ENCODE data around the gene TLCD1. TPM values are rescaled to one million over a fixed set of nuclear protein-coding genes. Genes with fewer than 3 reads are reported as not detected.

TLCD1 gene
- total and polyA plus RNA-seq, 2 donors: 7.7 to 9.2 TPM

DNA sequence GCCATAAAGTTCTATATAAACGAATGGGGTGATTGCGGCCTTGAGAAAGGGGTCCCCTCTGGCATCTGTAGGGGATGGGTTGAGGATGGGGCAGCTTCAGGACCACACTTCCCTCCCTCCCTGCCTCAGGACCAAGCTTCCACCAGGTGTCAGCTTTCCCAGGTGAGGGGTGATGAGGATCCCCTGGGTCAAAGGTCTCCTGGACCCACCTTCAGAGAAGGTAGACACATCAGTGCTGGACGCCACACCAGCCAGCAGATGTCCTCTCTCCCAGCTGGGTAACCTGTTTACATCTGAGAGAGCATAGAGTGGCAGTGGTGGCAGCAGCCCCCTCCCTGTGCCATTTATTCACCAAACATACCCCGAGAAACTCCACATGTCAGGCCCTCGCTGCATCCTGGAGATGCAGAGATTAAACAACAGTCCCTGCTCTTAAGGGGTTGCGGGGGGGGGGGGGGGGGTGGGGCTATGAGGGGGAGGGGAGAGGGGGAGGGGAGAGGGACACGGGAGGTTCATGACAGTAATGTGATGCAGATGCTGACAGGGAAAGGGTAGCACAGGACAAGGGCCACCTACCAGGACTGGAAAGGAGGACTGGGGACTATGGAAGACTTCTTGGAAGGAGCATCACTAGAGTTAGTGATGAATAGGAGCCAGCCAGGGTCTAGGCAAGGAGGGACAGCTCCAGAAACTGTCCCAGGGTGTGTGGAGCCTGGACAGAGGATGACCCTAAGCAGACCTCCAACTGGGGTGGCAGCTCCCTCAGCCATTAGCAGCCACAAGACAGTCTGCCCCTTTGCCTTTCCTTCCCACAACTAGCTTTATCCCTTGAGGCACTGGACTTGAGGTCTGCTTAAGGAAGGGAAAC lies 19.3 kb downstream of the TLCD1 start:
- Histone ChIP-seq H3K4me3 (ENCODE audit: low read length in 2 of 2) (no peak overlapping the region), H3K27ac (ENCODE audit: low read depth in 1 of 2, low read length in 1 of 2) (no peak overlapping the region), H3K4me1 (ENCODE audit: control insufficient read depth in 2 of 2, insufficient read depth in 2 of 2, low read length in 2 of 2) (peaks cover 4 to 15% of the 10 kb centered on the region in 2 donors), H3K9me3 (ENCODE audit: control insufficient read depth in 2 of 2, insufficient read depth in 1 of 2, low read length in 1 of 2) (no peaks in the 10 kb centered on the region), H3K27me3 (ENCODE audit: control insufficient read depth in 2 of 2, insufficient read depth in 1 of 2, low read length in 1 of 2) (no peaks in the 10 kb centered on the region), H3K36me3 (ENCODE audit: control insufficient read depth in 2 of 2, insufficient read depth in 2 of 2, low read length in 1 of 2) (peaks cover 27 to 39% of the 10 kb centered on the region in 2 donors)
- DNase-seq (ENCODE audit: low read depth in 6 of 9, low spot score in 9 of 9): no peak
- WGBS: 92% methylated on average over 7 of the region's 7 CpGs

- no peak overlapping the region for H3K27ac ChIP-seq (ENCODE audit: low read depth in 1 of 2, low read length in 1 of 2)
- DNase-seq (ENCODE audit: low read depth in 6 of 9, low spot score in 9 of 9): no peak
- H3K4me1 ChIP-seq (ENCODE audit: control insufficient read depth in 2 of 2, insufficient read depth in 2 of 2, low read length in 2 of 2): peaks cover 4 to 10% of the 10 kb centered on the region in 2 donors
- 95% methylated on average over 10 of the region's 10 CpGs for WGBS
- no peak overlapping the region for H3K4me3 ChIP-seq (ENCODE audit: low read length in 2 of 2)
- H3K36me3 ChIP-seq (ENCODE audit: control insufficient read depth in 2 of 2, insufficient read depth in 2 of 2, low read length in 1 of 2): peaks cover 36 to 48% of the 10 kb centered on the region in 2 donors
- H3K9me3 ChIP-seq (ENCODE audit: control insufficient read depth in 2 of 2, insufficient read depth in 1 of 2, low read length in 1 of 2): no peaks in the 10 kb centered on the region
- H3K27me3 ChIP-seq (ENCODE audit: control insufficient read depth in 2 of 2, insufficient read depth in 1 of 2, low read length in 1 of 2): no peaks in the 10 kb centered on the region
These were observed 20.2 kb downstream of the TLCD1 start for GRCh38 chr17:28705728-28706334.

DNA sequence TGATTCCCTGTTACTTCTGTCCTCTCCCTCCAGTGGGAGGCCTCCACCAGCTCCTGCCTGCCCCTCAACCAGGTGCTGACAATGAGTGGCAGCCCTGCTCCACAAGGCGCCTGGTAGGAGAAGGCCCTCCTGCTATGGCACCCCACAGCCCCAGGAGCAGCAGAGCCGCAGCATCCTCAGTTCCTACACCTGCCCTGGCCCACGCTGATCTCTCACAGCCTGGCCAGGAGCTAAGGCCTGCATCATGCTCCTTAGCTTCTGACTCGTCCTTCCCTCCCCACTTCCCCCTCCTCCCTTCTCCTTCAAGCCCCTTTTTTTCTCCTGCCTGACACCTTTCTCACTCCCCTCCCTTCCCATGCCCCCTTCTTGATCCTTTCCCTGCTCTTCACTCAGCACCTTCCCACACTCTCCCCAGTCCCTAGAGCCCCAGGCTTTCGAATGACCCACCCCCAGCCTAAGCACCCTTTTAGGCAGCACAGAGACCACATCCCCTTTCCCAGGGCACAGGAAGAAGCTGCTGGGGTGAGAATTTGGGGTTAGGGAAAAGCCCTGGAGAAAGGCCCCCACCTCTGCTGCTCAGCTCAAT lies 20.9 kb downstream of the TLCD1 start:
- H3K27me3 ChIP-seq (ENCODE audit: control insufficient read depth in 2 of 2, insufficient read depth in 1 of 2, low read length in 1 of 2): no peaks in the 10 kb centered on the region
- H3K27ac ChIP-seq (ENCODE audit: low read depth in 1 of 2, low read length in 1 of 2): no peak overlapping the region
- no peaks in the 10 kb centered on the region for H3K9me3 ChIP-seq (ENCODE audit: control insufficient read depth in 2 of 2, insufficient read depth in 1 of 2, low read length in 1 of 2)
- H3K36me3 ChIP-seq (ENCODE audit: control insufficient read depth in 2 of 2, insufficient read depth in 2 of 2, low read length in 1 of 2): peaks cover 42 to 54% of the 10 kb centered on the region in 2 donors
- H3K4me1 ChIP-seq (ENCODE audit: control insufficient read depth in 2 of 2, insufficient read depth in 2 of 2, low read length in 2 of 2): peaks cover 0 to 3% of the 10 kb centered on the region in 2 donors
- H3K4me3 ChIP-seq (ENCODE audit: low read length in 2 of 2): no peak overlapping the region
- DNase-seq (ENCODE audit: low read depth in 6 of 9, low spot score in 9 of 9): no peak
- WGBS: 96% methylated on average over 5 of the region's 5 CpGs

DNA sequence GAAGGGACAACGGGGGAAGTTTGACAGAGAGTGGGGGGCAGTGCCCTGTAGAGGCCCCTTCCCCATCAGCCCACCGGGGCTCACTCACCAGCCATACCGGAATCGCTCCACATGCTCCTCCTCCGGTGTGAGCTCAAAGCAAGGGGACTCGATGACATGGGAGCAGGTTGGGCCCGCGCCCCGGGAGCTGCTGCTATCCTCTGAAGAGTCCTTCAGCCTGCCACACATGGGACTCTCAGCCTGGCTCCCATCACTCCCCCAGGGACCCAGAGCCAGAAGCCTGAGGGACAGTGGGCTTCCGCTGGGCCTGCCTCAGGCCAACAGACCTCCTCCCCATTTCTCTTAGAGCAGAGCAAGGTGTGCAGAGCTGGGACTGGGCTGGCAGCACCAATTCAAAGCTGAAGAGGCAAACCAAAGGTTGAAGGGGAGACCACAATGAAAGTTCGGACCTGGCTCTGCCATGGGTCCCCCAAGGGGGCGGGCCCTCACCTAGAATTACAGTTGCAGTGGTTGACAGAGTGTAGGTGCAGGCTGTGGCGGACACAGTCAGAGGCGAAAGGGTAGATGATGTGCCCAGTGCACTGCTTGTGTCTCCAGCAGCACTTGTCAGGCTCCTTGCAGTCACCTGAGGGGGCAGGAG lies 21.7 kb downstream of the TLCD1 start:
- H3K4me1 ChIP-seq (ENCODE audit: control insufficient read depth in 2 of 2, insufficient read depth in 2 of 2, low read length in 2 of 2): no peaks in the 10 kb centered on the region
- no peaks in the 10 kb centered on the region for H3K9me3 ChIP-seq (ENCODE audit: control insufficient read depth in 2 of 2, insufficient read depth in 1 of 2, low read length in 1 of 2)
- WGBS: 98% methylated on average over 14 of the region's 14 CpGs
- no peak overlapping the region for H3K27ac ChIP-seq (ENCODE audit: low read depth in 1 of 2, low read length in 1 of 2)
- no peaks in the 10 kb centered on the region for H3K27me3 ChIP-seq (ENCODE audit: control insufficient read depth in 2 of 2, insufficient read depth in 1 of 2, low read length in 1 of 2)
- H3K36me3 ChIP-seq (ENCODE audit: control insufficient read depth in 2 of 2, insufficient read depth in 2 of 2, low read length in 1 of 2): peaks cover 51 to 63% of the 10 kb centered on the region in 2 donors
- no peak overlapping the region for H3K4me3 ChIP-seq (ENCODE audit: low read length in 2 of 2)
- DNase-seq (ENCODE audit: low read depth in 6 of 9, low spot score in 9 of 9): no peak

- Histone ChIP-seq H3K36me3 (ENCODE audit: control insufficient read depth in 2 of 2, insufficient read depth in 2 of 2, low read length in 1 of 2) (peaks cover 57 to 69% of the 10 kb centered on the region in 2 donors), H3K4me3 (ENCODE audit: low read length in 2 of 2) (no peak overlapping the region), H3K4me1 (ENCODE audit: control insufficient read depth in 2 of 2, insufficient read depth in 2 of 2, low read length in 2 of 2) (no peaks in the 10 kb centered on the region), H3K27ac (ENCODE audit: low read depth in 1 of 2, low read length in 1 of 2) (no peak overlapping the region), H3K27me3 (ENCODE audit: control insufficient read depth in 2 of 2, insufficient read depth in 1 of 2, low read length in 1 of 2) (no peaks in the 10 kb centered on the region), H3K9me3 (ENCODE audit: control insufficient read depth in 2 of 2, insufficient read depth in 1 of 2, low read length in 1 of 2) (no peaks in the 10 kb centered on the region)
- WGBS: 97% methylated on average over 16 of the region's 16 CpGs
- no peak for DNase-seq (ENCODE audit: low read depth in 6 of 9, low spot score in 9 of 9)
These were observed 22.3 kb downstream of the TLCD1 start for GRCh38 chr17:28703552-28704218.

- 97% methylated on average over 3 of the region's 3 CpGs for WGBS
- Histone ChIP-seq H3K9me3 (ENCODE audit: control insufficient read depth in 2 of 2, insufficient read depth in 1 of 2, low read length in 1 of 2) (no peaks in the 10 kb centered on the region), H3K4me1 (ENCODE audit: control insufficient read depth in 2 of 2, insufficient read depth in 2 of 2, low read length in 2 of 2) (no peaks in the 10 kb centered on the region)
These were observed 23.3 kb downstream of the TLCD1 start for GRCh38 chr17:28702752-28703150.

DNA sequence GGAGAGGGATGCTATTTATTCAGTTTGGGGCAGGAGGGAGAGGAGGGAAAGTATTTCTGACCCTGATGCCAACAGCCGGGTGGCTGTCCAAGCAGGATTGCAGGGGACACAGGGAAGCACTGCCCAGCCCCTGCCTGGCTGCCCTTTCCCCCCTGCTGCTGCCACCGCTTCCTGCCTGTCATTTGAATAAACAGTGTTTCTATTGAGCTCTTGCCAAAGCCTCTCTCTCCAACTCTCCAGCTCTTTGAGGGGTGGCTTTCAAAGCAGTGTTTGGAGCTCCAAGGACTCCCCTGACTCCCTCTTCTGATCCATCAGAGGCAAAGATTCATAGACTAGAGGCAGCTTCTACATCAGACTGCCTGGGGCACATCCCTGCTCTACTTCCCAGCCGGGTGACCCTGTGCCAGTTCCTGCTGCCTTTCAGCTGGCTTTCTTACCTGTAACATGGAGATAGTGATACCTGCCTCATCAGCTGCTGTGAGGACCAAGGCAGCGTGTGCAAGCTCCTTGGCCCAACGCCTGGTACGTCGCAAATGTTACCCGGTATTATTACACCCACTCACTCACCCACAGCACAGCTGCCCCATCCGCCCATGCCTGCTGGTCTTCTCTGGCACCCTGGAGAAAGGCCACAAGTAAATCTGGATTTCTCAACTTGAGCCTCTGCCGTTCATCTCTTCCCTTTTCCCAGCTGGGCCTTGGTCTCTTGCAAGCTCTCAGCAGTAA lies 23.8 kb downstream of the TLCD1 start:
- Histone ChIP-seq H3K36me3 (ENCODE audit: control insufficient read depth in 2 of 2, insufficient read depth in 2 of 2, low read length in 1 of 2) (peaks cover 72 to 83% of the 10 kb centered on the region in 2 donors), H3K27me3 (ENCODE audit: control insufficient read depth in 2 of 2, insufficient read depth in 1 of 2, low read length in 1 of 2) (no peaks in the 10 kb centered on the region), H3K4me1 (ENCODE audit: control insufficient read depth in 2 of 2, insufficient read depth in 2 of 2, low read length in 2 of 2) (no peaks in the 10 kb centered on the region), H3K9me3 (ENCODE audit: control insufficient read depth in 2 of 2, insufficient read depth in 1 of 2, low read length in 1 of 2) (no peaks in the 10 kb centered on the region), H3K27ac (ENCODE audit: low read depth in 1 of 2, low read length in 1 of 2) (no peak overlapping the region), H3K4me3 (ENCODE audit: low read length in 2 of 2) (no peak overlapping the region)
- no peak for DNase-seq (ENCODE audit: low read depth in 6 of 9, low spot score in 9 of 9)
- WGBS: 96% methylated on average over 10 of the region's 10 CpGs

More at GRCh38 chr17:28702752-28703150, 23.3 kb downstream of the TLCD1 start:
- Histone ChIP-seq H3K4me3 (ENCODE audit: low read length in 2 of 2) (no peak overlapping the region), H3K27me3 (ENCODE audit: control insufficient read depth in 2 of 2, insufficient read depth in 1 of 2, low read length in 1 of 2) (no peaks in the 10 kb centered on the region), H3K36me3 (ENCODE audit: control insufficient read depth in 2 of 2, insufficient read depth in 2 of 2, low read length in 1 of 2) (peaks cover 67 to 79% of the 10 kb centered on the region in 2 donors), H3K27ac (ENCODE audit: low read depth in 1 of 2, low read length in 1 of 2) (no peak overlapping the region)
- DNase-seq (ENCODE audit: low read depth in 6 of 9, low spot score in 9 of 9): no peak

GRCh38 chr17:28700830-28701492 lies 25.1 kb downstream of the TLCD1 start:
- peaks cover 85 to 91% of the 10 kb centered on the region in 2 donors for H3K36me3 ChIP-seq (ENCODE audit: control insufficient read depth in 2 of 2, insufficient read depth in 2 of 2, low read length in 1 of 2)
- no peaks in the 10 kb centered on the region for H3K27me3 ChIP-seq (ENCODE audit: control insufficient read depth in 2 of 2, insufficient read depth in 1 of 2, low read length in 1 of 2)
- no peak overlapping the region for H3K4me3 ChIP-seq (ENCODE audit: low read length in 2 of 2)
- no peak for DNase-seq (ENCODE audit: low read depth in 6 of 9, low spot score in 9 of 9)
- 98% methylated on average over 10 of the region's 10 CpGs for WGBS
- no peak overlapping the region for H3K27ac ChIP-seq (ENCODE audit: low read depth in 1 of 2, low read length in 1 of 2)
- H3K9me3 ChIP-seq (ENCODE audit: control insufficient read depth in 2 of 2, insufficient read depth in 1 of 2, low read length in 1 of 2): no peaks in the 10 kb centered on the region
- no peaks in the 10 kb centered on the region for H3K4me1 ChIP-seq (ENCODE audit: control insufficient read depth in 2 of 2, insufficient read depth in 2 of 2, low read length in 2 of 2)

Data from thymus (tissue), 11 donors.